Inflammatory macrophage (primary cell): ENCODE measurements around the gene NACC2.

Experiments used
- DNase-seq, 2 donors: peaks; one replicate each; pipeline ENCODE4 v3.0.0-alpha.2; 2020 to 2022

The NACC2 gene

DNA sequence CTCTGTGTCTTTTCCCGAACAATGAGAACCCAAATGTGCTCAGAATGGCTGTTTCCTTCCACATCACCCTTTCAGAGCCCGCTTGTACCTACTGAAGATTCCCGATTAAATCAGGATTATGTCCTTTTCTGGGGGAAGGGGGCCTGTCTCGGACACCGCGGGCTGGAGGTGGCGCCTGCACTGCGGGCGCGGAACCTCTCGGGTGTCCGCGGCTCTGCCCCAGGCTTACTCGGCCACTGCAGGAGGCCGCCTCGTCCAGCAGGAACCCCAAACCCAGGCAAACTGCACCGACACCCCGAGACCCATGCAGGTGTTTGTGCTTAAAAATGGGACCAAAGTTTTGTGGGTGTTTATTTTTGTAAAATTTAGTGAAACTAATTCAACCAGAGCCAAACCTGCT, 32.2 kb upstream of the NACC2 start:
- DNase-seq: no peak

DNA sequence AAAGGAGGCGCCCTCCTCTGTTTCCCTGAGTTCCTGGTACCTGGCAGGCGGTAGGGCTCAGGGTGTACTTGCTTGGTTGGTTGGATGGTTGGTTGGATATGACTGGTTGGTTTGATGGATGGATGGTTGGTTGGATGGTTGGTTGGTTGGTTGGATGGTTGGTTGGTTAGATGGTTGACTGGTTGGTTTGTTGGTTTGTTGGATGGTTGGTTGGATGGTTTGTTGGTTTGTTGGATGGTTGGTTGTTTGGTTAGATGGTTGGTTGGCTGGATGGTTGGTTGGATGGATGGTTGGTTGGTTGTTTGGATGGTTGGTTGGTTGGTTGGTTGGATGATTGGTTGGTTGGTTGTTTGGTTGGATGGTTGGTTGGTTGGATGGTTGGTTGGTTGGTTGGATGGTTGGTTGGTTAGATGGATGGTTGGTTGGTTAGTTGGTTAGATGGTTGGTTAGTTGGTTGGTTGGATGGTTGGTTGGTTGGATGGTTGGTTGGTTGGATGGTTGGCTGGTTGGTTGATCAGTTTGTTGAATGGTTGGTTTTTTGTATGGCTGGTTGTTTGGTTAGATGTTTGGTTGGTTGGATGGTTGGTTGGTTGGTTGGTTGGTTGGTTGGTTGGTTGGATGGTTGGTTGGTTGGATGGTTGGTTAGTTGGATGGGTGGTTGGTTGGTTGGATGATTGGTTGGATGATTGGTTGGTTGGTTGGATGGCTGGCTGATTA, 30.0 kb upstream of the NACC2 start:
- DNase-seq: no peak

DNA sequence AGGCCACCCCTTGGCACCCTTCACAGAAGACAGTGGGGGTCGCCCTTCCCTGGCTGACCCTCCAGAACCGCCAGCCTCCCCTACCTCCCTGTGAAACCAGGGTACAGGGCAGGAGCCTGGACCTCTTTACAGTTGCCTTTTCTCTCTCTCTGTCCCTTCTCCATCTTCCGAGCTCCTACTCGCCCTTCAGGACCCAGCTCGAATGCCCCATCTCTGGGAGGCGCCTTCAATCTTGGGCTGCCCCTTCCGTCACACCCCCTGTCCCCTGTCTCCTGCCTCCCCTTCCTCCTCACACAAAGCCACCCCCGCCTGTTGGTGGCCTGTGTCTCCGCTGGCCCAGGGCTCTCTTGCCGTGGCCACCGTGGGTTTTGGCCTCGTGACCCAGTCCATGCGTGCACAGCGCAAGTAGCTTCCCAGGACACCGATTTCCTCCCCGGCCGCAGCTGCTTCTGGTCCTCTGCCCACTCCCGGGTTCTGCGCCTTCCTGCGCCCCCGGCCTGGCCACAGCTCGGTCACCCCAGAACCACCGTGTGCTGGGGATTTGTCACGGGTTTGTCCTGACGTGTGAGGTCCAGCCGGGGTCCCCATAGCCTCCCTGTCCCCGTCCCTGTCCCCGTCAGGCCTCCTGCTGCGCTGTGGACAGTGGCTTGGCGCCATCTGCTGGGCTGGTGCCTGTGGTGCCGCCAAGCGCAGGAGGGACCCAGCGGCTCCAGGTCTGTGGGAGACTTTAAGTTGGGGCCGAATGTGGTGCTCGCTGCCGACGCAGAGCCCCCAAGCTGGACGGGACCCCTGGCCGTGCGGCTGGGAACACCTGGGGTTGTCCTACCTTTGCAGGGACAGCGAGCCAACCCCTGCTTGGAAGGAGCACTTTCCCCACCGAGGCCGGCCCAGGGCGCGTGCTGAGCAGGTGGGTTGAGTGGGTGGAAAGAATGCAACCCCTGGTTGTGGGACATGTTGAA, 27.6 kb upstream of the NACC2 start:
- peak; percentile 70 to 78 for DNase-seq

DNA sequence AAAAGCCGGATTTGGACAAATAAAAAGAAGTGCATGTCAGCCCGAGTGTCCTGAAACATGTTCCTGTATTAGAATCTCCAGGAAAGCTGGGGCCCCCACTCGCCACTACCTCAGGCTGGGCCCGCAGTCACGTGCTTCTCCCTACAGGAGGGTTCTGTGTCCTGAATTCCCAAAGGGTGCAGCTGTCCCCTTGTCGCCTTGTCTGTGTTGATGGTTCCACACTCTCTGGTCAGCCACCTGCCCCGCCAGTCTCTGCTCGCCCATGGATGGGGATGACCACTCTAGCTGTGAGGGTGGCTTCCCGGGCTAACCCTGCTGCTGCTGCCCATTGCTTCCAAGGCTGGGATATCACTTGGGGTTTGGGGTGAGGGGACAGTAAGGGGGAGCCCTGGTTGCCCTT, 26.7 kb upstream of the NACC2 start:
- no peak for DNase-seq

DNA sequence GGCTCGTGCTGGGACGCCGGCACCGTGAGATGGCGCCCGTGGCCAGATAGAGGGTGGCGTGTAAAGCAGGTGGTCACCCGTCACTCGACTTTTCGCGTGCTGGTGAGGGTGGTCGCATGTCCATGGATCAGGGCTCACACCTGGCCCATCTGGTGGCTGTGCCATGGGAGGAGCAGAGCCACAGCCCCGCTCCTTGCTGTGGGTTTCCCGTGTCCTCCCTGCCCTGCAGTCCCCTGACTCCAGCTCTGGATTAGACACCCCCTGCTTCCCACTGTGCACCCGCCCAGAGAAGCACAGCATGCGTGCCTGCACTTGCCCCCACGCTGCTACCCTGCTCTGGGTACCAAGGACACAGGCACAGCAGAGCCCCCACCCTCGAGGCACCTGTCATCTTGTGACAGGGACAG, 25.4 kb upstream of the NACC2 start:
- no peak for DNase-seq

DNA sequence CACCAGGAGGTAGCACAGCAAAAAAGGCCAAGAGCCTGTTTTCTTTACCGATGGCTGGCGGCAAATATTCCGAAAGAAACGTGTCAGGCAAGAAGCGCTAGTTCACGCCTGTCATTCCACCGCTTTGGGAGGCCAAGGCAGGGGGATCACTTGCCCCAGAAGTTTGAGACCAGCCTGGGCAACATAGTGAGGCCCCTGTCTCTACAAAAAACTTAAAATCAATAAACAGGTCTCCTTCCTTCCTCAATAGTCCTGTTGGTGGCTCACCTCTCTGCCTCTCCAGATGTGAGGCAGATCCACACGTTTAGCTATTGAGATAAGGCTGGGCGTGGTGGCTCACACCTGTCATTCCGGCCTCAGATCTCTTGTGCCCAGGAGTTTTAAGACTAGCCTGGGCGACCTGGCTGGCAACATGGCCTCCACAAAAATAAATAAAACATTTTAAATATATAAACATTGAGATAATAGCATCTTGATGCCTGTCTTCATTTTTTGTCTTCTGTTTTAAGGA, 24.8 kb upstream of the NACC2 start:
- no peak for DNase-seq

DNA sequence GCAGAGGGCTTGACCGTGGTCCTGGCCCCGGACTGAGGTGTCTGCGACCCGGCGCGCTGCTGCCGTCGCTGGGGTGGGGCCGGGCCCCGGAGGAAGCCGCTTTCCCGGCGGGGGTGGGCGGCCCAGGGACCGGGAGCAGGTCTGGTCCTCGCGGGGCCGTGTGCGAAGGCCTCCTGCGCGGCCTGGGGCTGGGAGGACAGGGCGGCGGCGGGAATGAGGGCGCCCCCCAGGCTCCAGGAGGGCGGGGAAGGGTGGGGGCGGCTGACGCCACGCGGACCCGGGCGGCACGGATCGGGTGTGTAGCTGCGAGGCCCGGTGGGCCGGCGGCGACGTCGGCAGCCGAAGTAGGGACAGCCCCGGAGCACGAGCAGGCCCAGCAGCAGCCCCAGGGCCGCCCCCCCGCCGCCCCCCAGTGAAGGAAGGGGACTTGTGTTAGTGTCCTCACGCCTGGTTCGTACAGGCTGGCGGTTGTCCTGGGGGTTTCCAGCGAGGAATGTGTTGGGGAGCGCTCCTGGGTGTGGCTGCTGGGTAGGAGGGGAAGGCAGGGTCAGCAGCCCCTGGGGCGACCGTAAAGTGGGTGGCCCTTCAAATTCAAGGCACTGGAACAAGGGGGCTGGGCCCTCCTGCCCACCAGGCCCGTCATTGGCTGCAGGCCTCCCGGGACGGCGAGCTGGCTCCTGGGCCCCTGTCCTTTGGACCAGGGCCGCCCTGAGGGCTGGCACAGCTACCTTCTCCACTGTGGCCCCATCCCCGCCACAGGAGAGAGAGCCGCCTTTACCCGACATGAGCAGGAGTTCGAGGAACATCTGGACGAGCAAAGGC, 24.2 kb upstream of the NACC2 start:
- peak; percentile 4 to 52 for DNase-seq

DNA sequence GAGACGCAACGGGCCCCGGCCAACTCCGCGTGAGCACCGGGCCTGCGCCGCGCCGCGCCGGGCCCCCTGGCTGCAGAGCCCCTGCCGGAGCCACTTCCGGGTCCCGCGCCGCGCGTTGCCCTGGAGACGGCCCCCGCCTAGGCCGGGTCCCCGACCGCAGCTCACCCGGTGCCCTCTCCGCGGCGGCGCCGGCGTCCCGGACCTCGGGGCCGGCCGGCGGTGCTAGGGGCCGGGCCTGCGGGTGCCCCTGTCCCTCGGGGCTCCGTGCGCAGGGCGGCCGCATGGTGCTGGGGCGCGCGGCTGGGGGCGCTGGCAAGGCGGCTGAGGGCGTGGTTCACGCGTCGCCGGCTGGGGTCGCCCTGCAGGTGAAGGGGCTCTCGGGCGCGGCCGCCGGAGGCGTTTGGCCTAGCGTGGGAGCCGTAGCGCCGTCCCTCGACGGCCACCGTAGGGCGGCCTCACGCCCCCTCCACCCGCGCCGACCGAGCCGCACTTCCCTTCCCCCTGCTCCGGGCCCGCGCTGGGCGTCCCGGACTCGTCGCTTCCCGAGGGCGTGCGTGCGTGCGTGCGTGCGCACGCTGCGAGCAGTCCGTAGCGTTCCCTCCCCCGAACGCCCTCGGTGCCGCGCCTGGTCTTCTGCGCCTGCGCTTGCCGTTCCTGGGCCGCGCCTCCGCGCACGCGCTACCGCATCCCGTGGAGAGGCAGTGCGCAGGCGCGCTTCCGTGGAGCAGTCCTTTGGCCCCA, 23.4 kb upstream of the NACC2 start, which contains the start of gene TMEM250:
Gene TMEM250, minus strand, starts transcription at position 556 of the 741 bp plus-strand sequence. CDS start 1,975 bp downstream, outside the sequence.
- DNase-seq: peak; percentile 97 to 99

DNA sequence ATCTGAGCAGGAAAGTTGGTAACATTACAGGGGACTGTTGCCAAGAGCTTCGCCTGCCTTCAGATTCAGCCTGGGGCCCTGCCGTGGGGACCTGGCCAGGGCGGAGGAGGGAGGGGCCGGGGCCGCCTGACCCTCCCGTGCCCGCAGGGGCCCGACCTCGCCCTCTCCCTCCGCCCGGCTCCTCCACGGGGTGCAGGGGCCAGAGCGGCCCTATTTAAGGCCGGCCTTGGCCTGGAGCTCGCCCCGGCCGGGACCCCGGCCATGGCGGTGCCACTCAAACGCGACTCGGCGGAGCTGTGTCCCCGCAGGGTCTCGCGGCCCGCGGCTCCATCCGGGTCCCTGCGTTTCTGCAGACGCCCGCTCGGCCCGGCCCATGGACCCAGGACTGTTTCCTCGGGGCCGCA, 22.8 kb upstream of the NACC2 start:
- no peak for DNase-seq

DNA sequence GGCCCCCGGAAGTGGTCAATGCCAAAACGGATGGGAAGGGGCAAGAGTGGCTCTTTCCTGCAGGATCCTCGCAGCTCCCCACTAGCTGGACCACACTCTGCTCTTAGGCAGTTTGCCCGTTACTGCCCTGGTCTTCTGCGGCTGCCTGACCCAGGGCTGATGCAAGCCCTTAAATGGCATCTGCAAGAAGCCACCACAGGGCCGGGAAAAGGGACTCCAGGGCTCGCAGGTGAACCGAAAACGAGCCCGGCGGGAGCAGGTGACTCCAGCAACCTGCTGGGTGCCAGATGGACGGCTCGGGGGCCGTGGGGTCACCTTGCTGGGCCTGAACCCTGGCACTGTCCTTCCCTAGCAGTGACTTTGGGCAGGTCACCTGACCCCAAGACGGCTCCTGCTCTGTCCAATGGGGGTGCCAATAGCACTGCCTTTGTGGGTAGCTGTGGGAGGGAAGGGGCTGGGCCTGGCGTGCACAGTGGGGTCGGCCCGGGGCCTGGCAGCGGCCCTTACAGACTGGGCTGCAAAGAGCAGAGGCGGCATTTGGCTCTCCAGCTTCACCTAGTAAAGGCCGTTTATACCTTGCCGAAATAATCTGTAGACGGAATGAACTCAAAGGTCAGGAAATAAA, 22.3 kb upstream of the NACC2 start:
- DNase-seq: peak; percentile 64 to 84

DNA sequence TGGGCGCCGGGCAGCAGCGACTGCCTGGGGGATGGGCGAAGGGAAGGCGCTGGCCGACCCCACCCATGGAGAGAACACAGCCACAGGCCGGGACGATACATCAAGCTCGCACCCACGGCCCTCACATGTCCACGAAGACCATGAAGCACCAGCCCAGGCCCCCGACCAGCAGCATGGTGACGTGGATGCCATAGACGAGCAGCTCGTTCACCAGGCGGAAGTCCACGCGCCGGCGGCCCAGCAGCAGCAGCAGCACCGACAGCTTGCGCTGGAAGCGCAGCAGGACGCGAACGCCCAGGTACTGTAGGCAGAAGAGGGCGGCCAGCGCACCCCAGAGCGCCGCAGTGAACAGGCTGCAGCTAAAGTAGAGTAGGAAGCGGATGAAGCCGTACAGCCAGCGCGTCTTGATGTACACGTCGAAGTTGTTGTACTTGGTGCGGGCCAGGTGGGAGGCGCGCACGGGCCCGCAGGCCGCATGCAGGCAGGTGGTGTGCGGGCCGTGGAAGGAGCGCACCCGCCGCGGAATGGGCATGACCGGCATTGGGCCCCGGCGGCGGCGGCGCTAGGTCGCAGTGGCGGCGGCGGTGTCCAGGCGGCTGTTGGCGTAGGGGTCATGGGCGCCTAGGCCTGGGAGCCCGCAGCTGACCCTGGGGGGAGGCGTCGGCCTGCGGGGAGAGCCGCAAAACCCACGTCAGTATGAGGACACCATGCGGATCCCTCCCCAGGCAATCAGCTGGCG, 21.4 kb upstream of the NACC2 start:
- DNase-seq: no peak

DNA sequence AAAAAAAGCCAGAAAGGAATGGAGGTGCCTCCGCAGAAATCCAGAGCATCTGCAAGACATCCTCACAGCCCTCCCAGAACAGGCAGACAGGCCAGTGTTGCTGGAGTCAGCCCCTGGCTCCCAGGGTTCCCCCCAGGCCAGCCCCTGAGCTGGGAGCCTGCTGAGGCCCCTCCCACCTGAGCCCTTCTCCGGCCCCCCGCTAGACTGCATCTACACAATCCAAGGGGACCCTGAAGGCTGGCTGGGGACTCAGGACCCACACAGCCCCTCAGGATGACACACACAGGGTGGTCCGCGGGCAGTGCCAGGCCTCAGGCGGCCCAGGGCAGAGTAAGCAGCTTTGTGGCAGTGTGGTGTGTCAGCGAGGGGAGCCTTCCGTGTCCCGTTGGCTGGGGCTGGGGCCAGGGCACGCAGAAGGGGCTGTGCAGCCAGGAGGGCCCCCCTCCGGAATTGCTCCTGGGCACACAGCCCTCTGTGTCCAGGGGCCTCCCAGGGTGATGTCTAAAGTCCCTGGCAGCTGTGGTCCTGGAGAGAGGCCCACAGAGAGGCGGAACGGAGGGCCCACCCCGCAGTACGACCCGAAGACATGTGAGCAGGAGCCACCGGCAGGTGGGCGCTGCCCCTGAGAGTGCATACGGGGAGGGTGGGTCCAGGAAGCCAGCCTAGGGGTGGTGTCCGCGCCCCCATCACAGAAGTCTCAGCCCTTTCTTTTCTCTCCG, 20.7 kb upstream of the NACC2 start:
- DNase-seq: no peak

DNA sequence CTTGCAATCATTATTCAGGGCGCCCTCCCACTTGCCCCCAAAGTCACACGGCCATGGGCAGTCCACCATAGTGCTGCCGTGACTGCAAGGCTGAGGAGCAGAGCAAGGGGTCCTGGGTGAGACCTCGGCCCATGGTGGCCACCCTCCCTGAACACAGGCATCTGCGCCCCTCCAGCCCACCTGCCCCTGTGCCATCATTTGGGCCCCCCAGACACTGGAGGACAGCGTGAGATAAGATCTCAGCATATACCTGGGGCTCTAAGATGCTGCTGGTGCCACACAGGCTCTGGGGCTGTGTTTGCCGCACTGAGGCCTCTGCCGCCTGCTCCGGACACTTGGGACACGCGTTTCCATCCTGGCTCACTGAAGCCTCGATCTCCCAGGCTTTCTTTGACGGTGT, 20.1 kb upstream of the NACC2 start:
- DNase-seq: no peak

DNA sequence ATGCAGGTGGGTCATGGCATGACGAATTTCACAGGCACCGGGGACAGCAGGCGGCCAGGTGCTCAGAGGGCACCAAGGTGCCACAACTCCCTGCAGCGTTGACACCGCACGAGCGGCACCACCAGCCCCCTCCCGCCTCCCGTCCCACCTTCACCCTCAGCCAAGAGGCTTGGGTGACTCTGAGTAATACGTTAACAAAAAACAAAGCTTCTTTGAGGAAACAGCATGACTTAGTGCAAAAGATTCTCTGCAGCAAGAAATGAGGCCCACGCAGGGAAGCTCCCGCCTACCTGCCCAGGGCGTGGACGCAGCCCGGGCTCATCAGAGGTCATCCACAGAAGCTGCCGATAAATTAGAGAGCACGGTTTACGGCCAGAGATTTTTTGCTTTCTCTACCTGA, 19.5 kb upstream of the NACC2 start:
- DNase-seq: peak in 1 of 2 donors; percentile 48

DNA sequence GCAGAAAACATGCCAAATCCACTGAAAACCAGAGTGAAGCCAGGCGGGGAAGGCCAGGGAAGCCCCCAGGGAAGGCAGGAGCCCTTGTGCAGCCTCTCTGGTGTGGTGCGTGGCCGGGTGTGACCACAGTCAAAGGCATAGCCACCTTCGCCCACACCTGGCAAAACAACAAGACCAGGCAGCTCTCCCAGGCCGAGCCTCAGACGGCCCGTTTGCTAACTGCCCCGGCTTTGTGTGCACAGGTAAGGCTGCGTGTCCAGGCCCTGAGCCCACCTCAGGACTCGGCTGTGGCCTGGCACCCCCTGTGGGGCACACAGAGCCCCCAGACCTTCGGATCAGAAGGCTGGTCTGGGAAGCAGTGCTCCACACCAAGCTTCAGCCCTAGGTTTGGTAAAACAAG, 17.5 kb upstream of the NACC2 start:
- DNase-seq: no peak

DNA sequence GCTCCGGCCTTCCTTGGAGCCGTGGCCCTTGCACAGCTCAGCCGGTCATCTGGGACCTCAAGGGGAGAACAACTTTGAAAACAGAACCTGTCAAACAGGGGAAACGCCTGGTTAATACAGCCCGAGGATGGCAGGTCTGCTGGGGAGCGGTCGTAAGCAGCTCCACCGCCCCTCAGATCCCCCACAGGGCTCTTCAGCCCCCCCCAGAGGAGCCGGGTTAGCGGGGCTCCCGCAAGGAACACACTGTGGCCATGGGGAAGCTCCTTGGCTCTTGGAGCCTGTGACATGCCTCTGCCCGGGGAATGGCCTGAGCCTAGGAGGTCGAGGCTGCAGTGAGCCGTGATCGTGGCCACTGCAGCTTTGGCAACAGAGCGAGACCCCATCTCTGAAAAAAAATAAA, 16.8 kb upstream of the NACC2 start:
- no peak for DNase-seq

DNA sequence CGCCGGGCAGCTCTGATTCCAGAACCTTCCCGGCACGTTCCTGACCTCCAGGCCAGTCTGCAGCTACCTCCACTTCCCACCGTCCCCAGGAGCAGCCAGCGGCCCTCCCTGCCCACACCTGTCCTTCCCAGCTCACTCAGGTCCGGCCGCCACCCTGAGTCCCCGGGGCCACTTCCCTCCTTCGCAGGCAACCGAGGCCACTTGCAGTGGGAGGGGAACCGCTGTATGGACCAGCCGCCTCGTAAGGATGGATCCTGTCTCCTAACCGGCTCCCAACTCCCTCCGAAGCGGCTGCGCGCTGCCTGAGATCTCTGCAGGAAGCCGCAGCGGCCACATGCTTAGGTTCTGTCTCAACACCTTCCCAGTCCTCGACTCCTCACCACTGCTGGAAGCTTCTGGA, 16.1 kb upstream of the NACC2 start:
- DNase-seq: no peak

DNA sequence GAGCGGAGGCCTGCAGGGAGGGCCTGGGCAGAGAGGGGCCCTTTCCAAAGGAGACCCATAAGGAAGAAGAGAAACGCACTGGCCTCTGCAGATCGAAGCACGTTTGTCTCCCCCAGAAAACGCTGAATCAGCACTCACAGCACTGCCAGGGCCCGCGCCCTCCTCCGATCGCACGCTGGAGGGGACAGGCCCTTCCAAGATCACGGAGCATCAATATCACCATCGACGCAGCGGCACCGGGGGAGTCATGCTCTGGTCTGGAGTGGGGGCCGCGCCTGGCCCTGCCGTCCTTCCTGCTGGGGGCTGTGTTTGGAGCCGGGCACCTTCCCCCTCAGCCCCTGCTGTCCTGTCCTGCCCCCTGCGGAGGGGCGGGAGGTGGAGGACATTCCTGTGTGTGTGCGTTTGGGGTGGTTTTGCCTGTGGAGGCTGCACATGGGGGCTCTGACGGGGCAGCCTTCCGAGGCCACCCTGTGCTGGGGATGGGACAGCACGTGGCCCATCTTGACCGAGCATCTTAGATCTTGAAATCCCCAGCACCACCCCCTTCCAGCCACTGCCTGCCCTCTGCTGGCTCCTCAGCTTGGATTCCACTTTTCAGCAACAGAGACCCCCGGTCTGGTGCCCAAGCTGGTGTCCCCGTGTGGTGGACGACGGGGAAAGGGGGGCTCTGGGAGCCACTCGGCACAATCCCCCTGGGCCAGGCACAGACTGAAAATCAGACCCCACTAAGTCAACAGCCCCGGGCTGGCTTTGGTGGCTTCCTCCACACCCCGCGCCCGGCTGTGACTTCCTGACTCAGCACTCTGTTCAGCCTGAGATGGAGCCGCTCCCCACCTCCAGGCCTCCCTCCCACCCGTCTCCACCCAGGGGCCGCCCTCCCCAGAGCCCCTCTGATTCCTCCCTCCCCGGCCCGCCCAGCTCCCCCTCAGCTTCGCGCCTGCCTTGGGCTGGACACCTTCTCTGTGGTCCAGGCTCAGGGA, 15.3 kb upstream of the NACC2 start:
- peak in 1 of 2 donors; percentile 42 for DNase-seq
